Measurements from ENCODE around the gene SSBP3.
"Not testable (repeated sequence)": the region's sequence is repeated elsewhere in the genome, so short reads cannot be mapped to it uniquely, and the experiment has no call there.

SSBP3 gene

GRCh38 chr1:54244655-54245054 is 161.5 kb downstream of the SSBP3 start:
- no peak for DNase-seq (ENCODE audit: low read depth)

DNA sequence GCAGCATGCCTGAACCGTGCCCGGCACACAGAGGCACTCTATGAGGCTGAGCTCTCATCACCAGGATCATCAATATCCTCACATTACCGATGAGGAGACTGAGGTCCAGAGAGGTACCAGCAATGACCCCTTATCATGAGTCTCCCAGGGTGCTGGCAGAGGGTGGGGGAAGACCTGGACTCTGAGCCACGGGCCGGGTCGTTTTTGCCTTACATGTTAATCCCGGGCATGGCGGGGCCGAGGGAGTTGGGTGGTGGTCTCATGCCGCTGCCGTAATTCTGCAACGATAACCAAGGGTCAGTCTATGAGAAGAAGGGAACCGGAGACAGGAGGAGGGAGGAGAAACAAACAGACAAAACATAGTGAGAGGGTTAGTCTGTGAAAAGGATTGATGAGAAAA is 163.2 kb downstream of the SSBP3 start:
- DNase-seq (ENCODE audit: low read depth), result no peak

DNA sequence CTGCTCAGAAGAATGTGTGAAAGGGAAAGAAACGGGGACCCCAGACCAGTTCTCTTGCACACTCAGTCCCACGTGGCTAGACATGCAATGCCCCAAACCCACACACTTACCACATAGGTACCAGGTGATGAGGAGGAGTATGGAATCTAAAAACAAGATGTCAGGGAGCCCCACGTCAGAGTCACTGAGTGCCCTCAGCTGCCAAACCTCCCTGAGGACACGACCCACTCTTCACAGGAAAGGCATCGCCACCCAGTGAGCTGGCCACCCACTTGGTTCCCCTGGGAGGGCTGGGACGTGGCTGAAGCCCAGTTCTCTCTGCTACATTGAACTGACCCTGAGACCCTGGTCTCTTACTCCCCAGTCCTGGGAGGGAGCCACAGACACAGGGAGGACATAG is 164.8 kb downstream of the SSBP3 start:
- DNase-seq (ENCODE audit: low read depth), result no peak

GRCh38 chr1:54240741-54241335 is 165.4 kb downstream of the SSBP3 start:
- no peak for DNase-seq (ENCODE audit: low read depth)

GRCh38 chr1:54239631-54240031 is 166.6 kb downstream of the SSBP3 start:
- no peak for DNase-seq (ENCODE audit: low read depth)

DNA sequence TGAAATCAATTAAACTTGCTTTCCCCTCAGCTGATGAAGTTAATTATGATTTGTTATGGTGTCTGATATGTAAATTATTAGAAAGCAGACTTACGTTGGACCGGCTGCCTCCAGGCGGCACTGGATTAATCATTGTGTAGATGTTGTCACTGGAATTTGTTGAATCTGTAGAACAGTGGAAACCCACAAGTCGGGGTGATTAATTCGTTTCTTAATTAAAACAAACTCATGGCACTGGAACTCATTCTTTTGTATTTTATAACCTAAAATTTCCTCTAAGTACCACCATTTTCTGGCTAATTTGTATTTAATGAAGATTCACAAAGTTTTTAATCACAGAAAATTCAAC is 167.2 kb downstream of the SSBP3 start:
- DNase-seq (ENCODE audit: low read depth), result no peak

- DNase-seq (ENCODE audit: low read depth), result no peak
Observed at GRCh38 chr1:54238353-54239034, 167.7 kb downstream of the SSBP3 start.

GRCh38 chr1:54237586-54237985 is 168.6 kb downstream of the SSBP3 start:
- DNase-seq (ENCODE audit: low read depth), result no peak

GRCh38 chr1:54234284-54234683 is 171.9 kb downstream of the SSBP3 start:
- DNase-seq (ENCODE audit: low read depth), result no peak

GRCh38 chr1:54233196-54233595 is 173.0 kb downstream of the SSBP3 start:
- not testable (repeated sequence) for DNase-seq (ENCODE audit: low read depth)

DNA sequence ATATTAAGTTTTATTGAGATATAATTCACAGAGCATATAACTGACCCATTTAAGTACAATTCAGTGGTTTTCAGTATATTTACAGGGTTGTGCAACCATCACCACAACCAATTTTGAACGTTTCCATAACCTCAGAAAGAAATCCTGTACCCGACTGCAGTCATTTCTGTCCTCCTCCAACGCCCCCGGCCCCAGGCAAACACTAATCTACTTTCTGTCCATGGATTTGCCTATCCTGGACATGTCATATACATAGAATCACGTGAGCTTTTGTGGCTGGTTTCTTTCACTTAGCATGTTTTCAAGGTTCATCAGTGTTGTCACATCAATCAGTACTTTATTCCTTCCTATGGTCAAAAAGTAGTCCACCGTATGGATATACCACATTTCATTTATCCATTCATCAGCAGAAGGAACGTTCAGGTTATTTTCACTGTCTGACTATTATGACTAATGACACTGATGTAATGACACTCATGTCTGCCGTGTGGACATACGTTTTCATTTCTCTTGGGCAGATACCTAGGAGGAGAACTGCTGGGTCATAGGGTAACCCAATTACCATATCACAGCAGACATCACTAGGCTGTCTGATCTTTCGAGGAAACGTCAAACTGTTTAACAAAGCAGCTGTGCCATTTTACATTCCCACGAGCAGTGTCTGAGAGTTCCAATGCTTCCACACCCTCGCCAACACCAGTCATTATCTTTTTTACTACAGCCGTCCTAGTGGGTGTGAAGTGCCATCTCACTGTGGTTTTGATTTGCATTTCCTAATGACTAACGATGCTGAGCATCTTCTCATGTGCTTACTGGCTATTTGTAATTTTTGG is 175.5 kb downstream of the SSBP3 start:
- DNase-seq (ENCODE audit: low read depth), result peak; percentile 35

DNA sequence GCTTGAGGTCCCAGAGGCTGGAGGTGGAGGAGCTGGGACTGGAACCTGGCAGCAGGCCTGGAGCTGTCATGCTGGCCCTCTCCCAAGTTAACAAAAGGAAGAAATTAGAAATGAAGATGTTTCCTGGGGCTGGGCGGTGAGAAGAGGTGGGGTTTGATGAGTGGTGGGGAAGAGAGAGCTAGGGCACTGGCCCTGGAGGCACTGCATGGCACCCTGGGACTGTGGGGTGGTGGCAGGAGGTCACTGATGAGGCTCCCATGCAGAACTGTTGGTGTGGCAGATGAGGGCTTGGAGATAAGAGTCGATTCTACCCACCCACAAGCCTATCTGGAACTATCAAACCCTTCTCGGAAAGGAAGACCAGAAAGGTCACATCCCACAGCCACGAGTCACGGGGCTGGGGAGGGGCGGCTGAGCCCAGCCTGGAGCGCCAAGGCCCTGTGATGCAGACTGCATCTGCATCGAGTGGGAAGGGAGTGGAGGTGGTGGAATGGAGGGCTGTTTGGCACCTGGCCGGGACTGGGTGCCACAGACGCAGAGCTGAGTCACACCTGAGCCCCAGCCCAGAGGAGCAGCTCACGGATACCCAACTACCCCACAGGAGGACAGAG is 176.8 kb downstream of the SSBP3 start:
- peak; percentile 12 for DNase-seq (ENCODE audit: low read depth)

- no peak for DNase-seq (ENCODE audit: low read depth)
Observed at GRCh38 chr1:54228638-54229079, 177.5 kb downstream of the SSBP3 start.

GRCh38 chr1:54227891-54228310 is 178.3 kb downstream of the SSBP3 start:
- DNase-seq (ENCODE audit: low read depth), result no peak

DNA sequence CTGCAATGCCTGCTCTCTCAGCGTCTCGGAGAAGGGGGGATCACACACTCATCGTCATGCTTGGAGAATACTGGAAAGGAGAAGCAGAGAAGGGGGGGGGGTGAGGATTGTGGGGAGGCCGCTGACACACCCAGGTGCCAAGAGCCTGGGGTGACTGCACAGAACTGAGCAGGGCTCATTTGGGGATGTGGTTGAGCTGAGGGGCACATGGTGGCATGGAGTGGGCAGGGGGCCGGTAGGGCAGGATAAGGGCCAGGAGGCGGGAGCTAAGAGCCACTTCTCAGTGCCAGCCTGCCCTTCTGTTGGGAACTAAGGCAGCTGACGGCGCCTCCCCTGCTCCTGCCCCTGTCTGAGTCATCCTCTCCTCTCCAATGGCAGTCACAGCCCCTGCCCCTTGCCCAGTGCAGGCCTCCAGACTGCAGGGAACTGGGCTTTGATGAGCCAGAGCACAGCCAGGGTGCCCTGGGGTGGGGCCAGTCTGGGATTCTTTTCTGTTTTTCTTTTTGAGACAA is 179.0 kb downstream of the SSBP3 start:
- no peak for DNase-seq (ENCODE audit: low read depth)

DNA sequence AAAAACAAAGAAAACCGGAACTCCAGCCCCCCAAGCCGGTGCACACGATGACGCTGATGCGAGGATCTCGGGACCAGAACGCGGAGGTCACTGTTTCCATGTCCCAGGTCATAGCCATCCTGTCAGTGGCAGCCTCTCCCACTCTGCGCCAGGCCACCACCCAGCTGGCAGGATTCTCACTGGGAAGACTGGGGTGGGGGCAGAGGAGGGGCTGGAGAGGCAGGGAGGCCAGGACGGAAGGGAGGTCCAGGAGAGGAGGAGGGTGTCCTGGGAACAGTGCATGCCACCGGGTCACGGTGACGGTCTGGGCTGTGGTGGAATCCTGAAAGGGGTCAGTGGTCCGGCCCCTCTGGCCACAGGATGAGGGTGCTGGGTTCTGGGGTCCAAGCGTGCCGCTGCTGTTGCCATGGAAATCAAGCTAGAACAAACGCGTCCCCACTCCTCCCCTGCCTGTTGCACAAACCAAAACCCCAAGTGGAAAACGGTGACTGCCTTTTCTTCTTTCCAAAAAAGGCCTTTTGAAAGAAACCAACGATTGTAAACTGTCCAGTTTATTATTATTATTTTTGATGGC is 180.1 kb downstream of the SSBP3 start:
- no peak for DNase-seq (ENCODE audit: low read depth)

DNA sequence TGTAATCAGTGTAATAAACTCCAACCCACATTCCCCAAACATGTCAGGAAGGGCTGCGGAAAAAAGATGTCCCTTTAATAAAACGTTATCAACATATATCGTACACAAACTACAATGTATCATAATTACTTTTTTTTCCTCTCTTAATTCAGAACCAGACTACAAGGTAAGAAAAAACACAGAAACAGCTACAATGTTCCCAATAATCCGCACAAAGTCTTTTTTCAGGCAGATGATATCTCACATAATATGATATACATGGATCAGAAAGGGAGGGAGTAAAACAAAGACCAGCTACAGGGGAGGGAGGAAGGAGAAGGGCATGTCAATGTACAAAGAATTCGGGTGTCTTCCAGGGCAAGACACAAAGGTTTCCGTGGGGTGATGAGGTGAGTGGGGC is 180.8 kb downstream of the SSBP3 start:
- no peak for DNase-seq (ENCODE audit: low read depth)

DNA sequence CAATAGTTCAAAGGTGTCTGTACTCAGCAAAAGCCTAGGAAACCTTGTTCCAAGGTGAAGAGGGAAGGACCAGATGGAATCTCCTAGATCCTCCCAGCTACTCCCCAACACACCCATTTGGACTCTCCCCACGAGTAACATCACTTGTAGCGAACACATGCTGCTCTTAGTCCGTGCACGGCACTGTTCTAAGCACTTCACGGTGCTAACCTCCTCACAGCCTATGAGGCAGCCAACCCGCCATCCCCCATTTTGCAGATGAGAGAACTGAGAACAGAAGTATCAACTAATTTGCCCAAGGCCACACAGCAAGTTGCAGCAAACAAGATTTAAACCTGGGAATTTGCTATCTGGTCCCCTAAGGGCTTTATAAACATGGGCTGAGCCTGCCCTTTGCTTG is 182.0 kb downstream of the SSBP3 start:
- DNase-seq (ENCODE audit: low read depth), result no peak

DNA sequence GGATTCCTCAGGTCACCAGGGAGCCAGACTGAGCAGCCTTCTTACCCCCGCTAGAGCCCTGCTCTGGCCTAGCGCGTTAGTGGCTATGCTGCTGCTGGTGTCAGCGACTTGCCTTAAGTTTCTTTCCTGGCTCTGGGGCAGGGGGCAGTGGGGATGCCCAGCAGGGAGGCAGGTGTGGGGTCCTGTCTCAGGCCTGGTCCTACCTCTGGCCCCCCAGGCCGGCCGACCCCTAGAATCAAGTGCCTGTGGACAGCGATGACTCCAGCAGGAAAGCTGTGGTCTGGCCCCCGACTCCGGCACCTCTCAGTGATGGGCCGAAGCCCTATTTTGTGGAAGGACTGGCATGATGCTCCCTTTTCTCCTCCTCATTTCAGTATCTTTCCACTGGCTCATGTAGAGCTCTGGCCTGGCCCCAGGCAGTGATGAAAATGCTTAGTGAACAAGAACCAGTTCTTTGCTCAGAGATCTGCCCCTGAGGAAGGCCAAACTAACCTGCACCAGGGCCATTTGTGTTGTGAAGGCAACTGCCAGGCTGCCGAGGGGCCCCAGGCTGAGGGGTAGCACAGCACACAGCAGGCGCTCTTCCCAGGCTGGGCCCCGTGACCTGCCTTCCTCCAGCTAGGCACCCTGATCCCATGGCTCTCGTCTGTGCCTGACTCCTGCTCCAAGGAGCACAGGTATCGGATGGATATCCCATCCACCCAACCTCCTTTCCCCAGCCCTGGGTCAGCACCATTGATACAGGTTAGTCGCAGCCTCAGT is 182.6 kb downstream of the SSBP3 start:
- DNase-seq (ENCODE audit: low read depth), result no peak

- DNase-seq (ENCODE audit: low read depth), result no peak
Observed at GRCh38 chr1:54222711-54223110, 183.5 kb downstream of the SSBP3 start.

DNA sequence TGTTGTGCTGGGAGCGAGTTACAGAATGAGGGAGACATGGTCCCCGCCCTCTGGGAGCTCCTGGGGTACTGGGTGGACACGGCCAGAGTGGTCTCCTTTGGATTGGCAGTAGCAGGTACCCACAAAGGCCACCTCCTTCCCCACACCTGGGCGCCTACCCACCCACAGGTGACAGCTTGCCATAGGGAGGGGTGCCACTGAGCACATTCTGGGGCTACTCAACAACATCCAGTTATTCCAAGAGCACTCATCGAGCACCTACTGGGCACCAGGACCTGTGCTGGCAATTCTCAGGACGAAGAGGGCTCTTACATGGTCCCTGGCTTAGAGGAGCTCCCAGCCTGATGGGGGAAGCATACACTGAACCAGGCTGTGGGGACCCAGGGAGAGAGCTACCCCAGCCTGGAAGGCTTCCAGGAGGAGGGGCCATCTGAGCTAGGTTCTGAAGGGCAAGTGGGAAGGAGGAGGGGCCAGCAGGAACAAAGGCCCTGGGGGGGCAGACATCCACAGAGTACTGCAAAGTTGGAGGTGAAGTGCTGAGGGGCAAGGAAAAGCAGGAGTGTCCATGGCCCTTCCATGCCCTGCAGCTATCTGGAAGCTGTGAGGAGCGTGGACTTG is 184.2 kb downstream of the SSBP3 start:
- DNase-seq (ENCODE audit: low read depth), result no peak
